ENCODE results near the gene SPANXN1.
"Not testable (repeated sequence)": the region's sequence is repeated elsewhere in the genome, so short reads cannot be mapped to it uniquely, and the experiment has no call there.

Gene SPANXN1

GRCh38 chrX:145247203-145247602 lies at the start of gene SPANXN1:
SPANXN1 (plus strand) TSS chrX:145247503; CDS start chrX:145247587, 84 bp downstream.
- DNase-seq: not testable (repeated sequence)

- no peak for DNase-seq
These were observed 48.2 kb upstream of the SPANXN1 start for GRCh38 chrX:145199078-145199477.

GRCh38 chrX:145213504-145213903 lies 33.8 kb upstream of the SPANXN1 start:
- DNase-seq: peak; percentile 4

DNA sequence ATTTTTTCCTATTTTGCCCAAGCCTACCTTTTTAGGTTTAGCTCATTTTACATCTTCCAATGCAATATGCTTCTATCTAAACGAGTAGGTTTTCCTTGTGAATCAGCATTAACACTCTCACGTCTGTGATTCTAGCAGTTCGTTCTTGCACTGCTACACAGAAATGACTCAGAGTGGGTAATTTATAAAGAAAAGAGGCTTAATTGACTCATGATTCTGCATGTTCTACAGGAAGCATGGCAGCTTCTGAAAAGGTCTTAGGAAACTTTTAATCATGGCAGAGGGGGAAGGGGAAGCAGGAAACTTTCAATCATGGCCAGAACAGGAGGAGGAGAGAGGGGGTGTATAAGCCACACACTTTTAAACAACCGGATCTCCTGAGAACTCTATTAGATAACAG lies 44.9 kb downstream of the SPANXN1 start:
- no peak for DNase-seq
